Amniotic epithelial cell (primary cell): ENCODE measurements around the gene CDK8.
"Not testable (repeated sequence)": the region's sequence is repeated elsewhere in the genome, so short reads cannot be mapped to it uniquely, and the experiment has no call there.

ENCODE experiments used
- DNase-seq: peaks from one replicate; pipeline ENCODE4 v3.0.0-alpha.2; 2010; ENCODE audit warnings: low read depth

The CDK8 gene

DNA sequence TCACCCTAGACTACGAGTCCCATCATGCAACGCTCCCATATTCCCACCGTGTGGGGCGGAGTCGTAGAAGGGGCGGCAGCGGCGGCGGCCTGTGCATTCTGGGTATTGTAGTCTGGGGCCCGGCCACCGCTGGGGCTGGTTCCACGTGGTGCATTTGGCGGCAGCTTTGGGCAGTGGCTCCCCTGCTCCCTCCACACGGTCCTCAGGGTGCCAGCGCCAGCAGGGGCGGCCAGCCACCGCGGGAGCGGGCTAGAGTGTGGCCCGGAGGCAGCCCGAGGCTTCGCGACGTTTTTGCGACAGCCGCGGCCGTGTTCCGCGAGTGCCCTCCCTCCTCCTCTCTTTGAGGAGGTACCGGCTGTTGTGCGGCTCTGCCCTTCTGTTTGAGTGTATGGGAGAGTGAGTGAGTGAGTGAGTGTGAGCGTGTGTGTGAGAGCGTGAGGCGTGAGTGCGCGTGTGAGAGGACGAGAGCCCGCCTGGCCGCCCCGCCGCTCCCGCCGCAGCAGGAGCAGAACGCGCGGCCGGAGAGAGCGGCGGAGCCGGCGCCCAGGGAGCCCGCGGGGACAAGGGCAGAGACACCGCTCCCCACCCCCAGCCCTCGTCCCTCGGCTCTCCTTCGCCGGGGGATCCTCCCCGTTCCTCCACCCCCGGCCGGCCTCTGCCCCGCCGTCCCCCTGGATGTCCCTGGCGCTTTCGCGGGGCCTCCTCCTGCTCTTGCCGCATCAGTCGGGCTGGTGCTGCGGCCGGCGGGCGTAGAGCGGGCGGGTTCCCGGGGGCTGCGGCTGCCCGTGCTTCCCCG lies at the start of gene CDK8:
TSS of gene CDK8 (plus strand) at position 343 of the 796 bp plus-strand sequence. CDS start 513 bp downstream, outside the sequence.
- peak; percentile 88 for DNase-seq

GRCh38 chr13:26208287-26208686 lies 45.6 kb upstream of the CDK8 start:
- DNase-seq: no peak

- DNase-seq: no peak
Observed at GRCh38 chr13:26213345-26213744, 40.6 kb upstream of the CDK8 start.

DNA sequence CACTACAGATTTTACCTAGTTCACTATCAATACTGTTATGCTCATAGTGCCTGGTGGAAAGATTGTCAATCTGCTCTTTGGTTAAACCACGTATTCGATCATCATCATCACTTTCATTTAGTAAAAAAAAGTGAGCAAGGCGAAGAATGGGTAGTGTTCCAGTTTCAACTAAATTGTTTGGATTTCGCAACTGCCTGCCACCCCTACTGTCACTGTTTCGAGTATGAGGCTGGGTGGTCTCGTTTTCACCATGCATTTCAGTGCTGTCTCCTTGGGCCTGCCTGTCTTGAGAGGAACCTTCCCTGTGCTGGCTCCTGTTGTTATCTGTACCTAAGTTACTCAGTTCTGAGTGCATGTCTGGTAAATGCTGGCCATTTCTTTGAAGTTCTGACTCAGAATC lies 39.9 kb upstream of the CDK8 start:
- DNase-seq: no peak

DNA sequence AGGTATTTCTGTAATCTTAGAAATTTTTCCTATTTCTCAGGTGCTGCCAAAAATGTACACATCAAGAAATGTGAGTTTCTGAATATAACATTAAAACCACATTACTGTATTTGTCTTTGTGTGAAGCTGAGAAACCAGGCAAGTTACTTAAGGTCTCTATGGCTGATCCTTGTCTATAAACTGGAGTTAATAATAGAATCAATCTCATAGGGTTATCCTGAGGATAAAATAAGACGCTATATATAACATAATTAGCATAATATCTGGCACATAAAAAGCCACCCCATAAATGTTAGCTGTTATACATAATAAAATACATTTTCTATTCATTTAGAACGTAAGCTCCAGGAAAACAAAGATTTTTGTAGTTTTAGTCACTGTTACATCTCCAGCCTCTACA lies 37.9 kb upstream of the CDK8 start:
- DNase-seq: no peak

GRCh38 chr13:26219726-26220125 lies 34.2 kb upstream of the CDK8 start:
- peak; percentile 70 for DNase-seq

GRCh38 chr13:26220575-26220974 lies 33.4 kb upstream of the CDK8 start:
- peak; percentile 68 for DNase-seq

GRCh38 chr13:26221399-26221720 lies 32.6 kb upstream of the CDK8 start:
- DNase-seq: no peak

DNA sequence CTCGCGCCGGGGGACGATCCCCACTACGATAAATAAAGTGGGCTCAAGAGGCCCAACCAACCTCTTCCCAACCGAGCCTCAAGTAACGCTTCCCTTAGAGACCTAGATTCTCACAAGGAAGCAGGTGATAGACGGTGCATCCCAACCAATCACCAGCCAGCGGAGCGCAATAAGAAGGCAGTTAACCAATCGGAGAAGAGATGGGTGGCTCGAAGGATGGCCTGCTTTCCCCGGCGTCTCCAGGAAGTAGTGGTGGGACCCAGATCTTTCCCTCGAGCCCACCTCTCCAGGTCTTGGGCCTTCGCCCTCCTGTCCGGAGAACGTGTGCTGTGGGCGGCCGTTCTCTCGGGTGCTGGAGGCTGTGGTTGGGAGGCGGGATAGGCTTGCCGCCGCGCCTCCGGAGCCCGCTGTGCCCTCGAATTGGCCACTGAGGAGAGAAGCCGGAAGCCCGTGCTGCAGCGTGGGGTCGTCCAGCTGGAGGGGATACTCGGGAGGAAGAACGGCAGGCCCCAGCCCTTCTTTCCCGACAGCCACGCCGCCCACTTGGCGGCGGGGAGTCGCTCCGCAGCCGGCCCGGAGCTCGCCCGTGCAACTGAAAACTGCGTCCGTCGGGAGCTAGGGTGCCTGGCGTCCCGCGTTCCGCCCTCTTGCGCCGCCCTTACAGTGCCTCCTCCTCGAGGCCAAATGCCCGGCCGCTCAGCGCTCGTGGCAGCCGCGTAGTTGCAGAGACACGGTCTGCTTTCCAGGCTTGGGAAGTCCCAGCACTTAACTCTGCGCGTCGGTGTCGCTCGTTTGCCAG lies 32.0 kb upstream of the CDK8 start, which contains the start of gene RNF6:
TSS of gene RNF6 (minus strand) at position 594 of the 799 bp plus-strand sequence. CDS start 2,665 bp downstream, outside the sequence.
- DNase-seq: peak; percentile 99

DNA sequence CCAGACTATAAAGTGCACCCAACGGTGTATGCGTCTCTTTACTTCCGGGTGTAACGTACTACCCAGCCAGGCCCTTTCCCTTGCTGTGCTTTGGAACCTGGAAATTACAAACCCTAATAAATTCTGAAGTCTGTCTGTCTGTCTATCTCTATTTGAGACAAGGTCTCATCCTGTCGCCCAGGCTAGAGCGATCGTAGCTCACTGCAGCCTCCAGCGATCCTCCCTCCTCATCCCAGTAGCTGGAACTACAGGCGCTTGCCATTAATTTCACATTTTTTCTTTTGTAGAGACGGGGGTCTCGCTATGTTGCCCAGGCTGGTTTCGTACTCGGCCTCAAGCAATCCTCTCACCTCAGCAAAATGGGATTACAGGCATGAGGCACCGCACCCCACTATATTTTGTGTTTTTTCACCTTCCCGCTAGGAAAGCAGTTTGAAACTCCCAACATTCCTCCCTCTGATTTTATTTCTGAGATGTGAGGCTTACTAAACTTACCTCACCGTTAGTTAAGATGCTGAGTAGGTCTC lies 31.3 kb upstream of the CDK8 start:
- DNase-seq: no peak

GRCh38 chr13:26225896-26226617 lies 27.9 kb upstream of the CDK8 start:
- no peak for DNase-seq

DNA sequence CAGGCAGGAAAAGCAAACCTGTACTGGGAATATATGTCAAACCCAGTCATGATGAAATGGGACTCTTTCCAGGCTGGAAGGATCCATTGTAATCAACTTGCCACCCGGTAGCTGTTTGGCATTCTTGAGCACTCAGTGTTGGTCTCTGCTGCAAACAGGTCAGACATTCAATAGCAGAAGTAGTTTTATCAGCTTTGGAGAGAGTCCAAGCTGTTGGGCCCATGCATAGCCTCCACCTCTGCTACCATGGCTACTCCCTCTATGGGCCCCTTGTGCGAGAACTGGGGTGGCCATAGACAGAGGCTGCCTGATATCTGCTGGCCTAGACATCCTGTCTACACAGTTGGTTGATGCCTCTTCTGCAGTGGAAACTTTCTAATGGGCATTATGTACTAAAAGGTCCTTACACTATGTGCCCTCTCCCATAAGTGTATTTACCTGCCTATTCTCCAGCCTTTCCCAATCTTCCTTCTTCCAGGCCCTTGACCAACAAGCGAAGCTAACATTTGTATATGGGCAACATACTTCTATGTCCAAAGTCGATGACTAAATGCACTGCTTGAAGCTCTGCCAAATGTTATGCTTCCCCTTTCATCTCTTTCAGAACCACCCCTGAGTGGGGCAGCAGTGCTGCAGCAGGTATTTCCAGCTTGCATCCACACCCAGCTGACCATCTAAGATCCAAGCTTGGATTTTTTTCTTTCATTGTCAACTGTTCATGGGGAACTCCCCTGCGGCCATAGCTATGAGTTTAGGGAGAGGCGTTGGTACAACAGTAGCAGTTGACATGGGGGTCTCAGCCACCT lies 26.6 kb upstream of the CDK8 start:
- DNase-seq: no peak

GRCh38 chr13:26228096-26228495 lies 25.8 kb upstream of the CDK8 start:
- no peak for DNase-seq

- DNase-seq: no peak
Observed at GRCh38 chr13:26229080-26229615, 24.8 kb upstream of the CDK8 start.

- no peak for DNase-seq
Observed at GRCh38 chr13:26230703-26231102, 23.2 kb upstream of the CDK8 start.

GRCh38 chr13:26236296-26236695 lies 17.6 kb upstream of the CDK8 start:
- no peak for DNase-seq

DNA sequence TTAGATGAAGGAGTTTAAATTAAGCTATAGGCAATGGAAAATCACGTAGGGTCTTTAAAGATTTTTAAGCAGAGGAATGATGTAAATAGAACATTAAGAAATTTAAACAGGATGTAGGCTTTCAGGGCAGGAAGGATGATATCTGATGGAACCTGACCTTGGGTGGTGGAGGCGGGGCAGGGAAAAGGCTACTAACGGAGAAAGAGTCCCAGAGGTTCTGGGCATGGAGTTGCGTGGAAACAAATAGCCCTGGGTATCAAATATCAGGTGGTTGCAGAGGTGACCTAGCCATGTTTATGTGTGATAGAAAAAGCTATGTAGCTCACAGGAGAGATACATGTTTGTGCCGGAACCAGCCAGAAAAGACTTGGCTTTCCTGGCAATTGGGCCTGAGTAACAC lies 7.8 kb upstream of the CDK8 start:
- no peak for DNase-seq

- DNase-seq: no peak
Observed at GRCh38 chr13:26247011-26247410, 6.9 kb upstream of the CDK8 start.

- DNase-seq: peak; percentile 79
Observed at GRCh38 chr13:26247608-26248007, 6.3 kb upstream of the CDK8 start.

DNA sequence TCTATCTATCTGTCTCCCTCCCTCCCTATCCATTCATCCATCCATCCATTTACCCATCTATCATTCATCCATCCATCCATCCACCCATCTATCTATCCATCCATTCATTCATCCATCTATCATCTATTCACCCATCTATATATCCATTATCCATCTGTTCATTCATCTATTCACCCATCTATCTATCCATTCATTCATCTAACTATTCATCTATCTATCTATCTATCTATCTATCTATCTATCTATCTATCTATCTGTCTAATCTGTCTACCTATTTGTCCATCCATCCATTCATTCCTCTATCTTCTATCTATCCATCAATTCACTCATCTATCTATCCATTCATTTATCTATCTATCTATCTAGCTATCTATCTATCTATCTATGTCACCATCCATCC lies 4.4 kb upstream of the CDK8 start:
- DNase-seq: no peak

DNA sequence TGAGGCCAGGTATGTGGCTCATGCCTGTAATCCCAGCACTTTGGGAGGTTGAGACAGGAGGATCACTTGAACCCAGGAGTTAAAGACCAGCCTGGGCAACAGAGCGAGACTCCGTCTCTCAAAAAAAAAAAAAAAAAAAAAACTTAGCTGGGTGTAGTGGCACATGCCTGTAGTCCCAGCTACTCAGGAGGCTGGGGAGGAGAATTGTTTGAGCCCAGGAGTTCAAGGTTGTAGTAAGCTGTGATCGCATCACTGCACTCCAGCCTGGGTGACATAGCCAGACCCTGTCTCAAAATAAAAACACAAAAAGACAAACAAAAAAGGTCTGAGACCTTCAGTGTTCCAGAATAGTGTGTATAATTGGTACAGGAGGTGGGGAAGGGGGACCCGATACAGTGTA lies 1.9 kb upstream of the CDK8 start:
- DNase-seq: not testable (repeated sequence)
